Activated gamma-delta T cell (primary cell): Measurements from ENCODE around the gene C10orf105.

Experiments used
- DNase-seq: peaks from one replicate; lab custom pipeline; 2025; lab: John Stamatoyannopoulos, UW

Gene C10orf105

DNA sequence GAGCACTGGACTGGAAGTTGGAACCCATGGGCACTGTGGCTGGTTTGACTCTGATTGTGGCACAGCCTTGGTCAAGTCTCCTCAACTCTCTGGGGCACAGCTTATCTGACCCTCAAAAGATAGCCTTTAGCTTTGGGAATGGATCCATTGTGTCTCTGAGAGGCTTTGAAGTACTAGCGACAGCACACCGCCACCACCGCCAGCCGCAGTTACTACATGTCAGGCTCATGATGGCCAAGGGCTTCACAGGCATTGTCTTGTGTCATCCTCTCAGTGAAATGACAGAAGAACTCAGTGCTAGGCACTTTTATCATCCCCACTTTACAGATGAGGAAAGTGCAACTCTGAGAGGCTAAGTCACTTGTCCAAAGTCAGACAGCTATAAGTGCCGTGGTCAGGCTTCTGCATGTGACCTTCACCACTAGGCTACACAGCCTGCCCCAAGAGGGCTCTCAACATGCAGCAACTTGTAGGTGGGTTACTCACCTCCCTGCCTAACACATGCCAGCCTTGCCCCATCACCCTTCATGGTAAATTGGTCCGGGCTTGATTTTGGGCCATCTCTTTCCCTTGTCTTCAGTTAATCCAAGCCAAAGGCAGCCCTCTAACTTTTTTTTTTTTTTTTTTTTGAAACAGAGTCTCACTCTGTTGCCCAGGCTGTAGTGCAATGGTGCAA lies 44.1 kb downstream of the C10orf105 start:
- DNase-seq: no peak

DNA sequence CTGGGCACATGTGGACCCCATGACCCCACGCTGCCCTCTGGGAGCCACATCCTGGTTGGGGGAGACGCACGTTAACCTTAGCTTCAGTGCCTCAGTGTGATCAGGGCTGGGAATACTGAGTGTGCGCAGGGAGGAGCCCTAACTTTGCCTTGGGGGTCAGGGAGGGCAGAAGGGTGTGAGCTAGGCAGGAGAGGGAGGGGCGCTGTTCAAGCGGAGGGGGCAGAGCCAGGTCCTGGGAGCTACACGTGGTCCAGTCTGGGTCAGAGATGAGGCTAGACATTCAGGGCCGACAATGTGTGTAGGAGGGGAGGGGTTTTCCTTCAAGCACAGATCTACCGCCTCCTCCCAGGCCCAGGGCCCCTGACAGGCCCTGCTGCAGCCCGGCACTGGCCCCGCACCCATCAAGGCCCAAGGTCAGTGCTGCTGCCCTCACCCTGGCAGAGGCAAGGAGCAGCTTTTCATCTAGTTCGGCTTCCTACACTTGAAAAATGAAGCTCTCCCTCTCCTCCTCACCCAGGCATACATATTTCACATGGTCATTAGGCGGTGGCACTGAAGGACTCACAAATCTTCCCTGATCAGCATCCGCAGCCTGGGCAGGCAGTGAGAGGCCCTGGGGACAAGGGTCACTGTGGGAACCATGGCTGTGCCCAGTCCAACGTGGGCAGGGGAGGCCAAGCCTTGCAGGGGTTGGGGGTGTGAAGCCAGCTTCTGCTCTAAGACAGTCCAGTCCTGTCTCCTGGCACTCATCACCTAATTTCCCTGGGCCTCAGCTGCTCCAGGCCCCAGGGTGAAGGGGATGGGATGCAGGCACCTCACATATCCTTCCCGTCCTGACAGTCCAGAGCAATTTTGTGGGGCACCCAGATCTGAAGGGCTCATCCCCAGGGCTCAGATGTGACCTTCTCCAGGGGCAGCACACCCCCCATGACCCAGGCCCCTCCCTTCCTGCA lies 47.3 kb downstream of the C10orf105 start:
- DNase-seq: no peak

DNA sequence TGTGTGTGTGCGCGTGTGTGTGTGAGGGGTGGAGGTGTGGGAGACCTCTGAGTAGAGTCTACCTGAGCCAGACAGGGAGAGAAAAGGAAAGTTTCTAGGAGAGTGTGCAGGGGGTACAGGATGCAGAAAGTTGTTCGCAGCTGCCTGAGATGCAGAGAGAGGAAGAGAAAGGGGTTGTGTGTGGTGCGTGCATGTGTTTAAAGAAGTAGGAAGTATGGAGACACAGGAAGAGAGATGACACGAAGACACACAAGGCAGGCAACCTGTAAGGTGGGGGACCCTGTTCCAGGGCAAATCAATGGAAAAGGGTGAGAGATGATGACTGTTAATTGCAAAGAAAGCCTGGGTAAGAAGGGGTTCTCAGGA lies 52.2 kb downstream of the C10orf105 start:
- DNase-seq: no peak

DNA sequence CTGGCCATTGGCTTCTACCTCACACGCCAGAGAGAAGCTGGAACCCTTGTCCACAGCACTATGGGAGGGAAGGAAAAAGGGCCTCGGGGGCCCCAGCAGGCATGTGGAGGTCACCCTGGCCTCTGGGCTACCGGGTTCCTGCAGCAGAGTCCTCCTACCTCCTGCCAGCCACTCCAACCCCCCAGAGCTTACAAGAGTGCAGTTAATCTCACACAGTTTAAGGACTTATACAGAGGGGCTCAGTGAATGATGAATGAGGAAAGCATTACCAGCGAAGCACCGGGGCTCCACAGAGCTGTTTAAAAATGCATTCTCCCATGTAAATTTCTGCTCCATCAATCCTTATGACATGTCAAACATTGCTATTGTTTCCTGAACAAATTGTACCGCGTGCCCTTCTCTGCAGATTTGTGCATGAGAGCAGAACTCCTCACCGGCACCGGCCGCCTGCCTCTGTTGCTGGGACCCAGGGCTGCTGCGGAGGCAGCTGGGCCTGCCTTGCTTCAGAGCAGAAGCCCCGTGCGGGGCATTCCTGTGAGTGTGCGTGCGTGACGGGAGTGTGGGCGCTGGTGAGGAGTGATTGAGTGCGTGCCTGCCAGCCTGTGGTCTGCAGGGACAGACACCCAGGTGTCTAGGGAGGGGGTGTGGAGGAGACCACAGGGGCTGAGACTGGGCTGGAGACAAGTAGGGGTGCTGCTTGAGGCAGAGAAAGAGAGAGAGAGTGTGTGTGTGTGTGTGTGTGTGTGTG lies 52.8 kb downstream of the C10orf105 start:
- no peak for DNase-seq

DNA sequence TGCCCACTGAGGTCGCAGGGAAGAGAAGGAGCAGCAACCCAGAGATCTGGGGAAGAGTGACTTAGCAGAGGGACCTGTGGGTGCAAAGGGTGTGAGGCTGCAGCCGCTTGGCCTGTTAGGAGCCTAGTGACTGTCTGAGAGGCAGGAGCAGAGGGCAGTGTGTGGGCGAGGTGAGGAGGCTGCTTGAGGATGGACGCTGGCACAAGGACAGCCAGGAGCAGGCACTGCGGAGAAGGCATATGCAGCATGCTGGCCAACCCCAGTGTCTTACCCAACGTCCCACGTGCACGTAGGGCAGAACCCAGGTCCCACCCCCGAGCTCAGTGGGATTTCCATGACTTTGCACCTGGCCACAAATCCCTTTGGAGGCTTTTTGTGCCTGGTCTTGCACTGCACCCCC lies 54.1 kb downstream of the C10orf105 start:
- DNase-seq: no peak

DNA sequence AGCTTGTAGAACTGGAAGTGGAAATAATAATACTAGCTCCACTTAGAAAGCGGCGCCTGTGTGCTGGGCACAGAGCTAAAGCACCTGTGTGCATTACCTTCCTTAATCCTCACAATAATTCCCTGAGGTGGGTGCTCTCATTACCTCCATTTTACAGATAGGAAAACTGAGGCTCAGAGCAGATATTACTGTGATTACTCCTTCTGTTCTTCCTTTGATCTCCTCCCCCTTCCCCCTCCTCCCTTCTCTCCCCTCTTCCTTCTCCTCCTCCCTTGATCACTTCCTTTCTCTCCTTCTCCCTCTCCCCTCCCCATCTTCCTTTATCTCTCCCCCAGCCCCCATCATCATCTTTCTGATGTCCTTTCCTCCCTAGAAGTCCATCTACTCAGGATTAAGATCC lies 55.0 kb downstream of the C10orf105 start:
- no peak for DNase-seq

DNA sequence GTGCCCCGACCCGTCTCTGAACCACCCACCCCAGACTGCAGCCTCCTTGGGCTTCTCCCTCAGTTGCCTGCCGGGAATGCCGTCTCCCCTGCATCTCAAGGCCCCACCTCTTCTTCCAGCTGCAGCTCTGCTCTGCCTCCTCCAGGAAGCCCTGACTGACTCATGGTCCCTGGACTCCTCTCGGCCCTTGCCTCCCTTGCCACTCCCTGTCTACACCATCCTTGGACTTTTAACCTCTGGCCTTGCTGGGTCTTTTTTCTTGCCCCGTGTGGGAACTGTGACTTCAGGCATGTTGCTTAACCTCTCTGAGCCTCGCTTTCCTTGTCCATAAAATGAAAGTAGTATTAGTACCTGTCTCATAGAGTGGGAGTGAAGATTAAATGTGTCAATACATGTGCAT lies 56.3 kb downstream of the C10orf105 start:
- DNase-seq: no peak

DNA sequence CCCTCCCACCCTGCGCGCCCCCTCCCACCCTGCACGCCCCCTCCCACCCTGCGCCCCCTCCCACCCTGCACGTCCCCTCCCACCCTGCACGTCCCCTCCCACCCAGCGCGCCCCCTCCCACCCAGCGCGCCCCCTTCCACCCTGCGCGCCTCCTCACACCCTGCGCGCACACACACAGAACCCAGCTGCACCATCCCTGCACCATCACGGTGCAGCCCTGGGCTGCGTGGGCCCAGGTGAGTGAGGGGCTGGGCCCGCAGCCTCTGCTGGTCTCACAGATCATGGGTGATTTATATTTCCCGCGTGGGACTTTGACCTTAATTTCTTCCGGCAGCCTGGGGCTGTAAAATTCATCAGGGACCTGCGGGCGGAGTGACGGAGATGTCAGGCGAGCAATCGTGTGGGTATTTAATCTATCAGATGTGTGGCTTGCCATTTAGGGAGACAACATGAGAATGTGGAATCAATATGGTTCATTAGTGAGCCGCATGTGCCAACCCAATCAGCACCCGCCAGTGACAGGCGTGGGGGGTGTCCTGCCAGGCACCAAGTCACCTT lies 57.7 kb downstream of the C10orf105 start:
- no peak for DNase-seq
